ENCODE results near the gene NFAT5.
A peak's percentile ranks its signal among the peaks of the same experiment; 100 is the strongest.
"Not testable (repeated sequence)": the region's sequence is repeated elsewhere in the genome, so short reads cannot be mapped to it uniquely, and the experiment has no call there.

The NFAT5 gene

GRCh38 chr16:69706256-69706974 is 140.6 kb downstream of the NFAT5 start:
- DNase-seq (ENCODE audit: low spot score) = no peak

GRCh38 chr16:69706975-69707340 is 141.2 kb downstream of the NFAT5 start:
- no peak for DNase-seq (ENCODE audit: low spot score)

GRCh38 chr16:69707920-69708683 is 142.3 kb downstream of the NFAT5 start:
- DNase-seq (ENCODE audit: low spot score) = no peak

GRCh38 chr16:69709456-69710084 is 143.8 kb downstream of the NFAT5 start:
- DNase-seq (ENCODE audit: low spot score) = peak; percentile 80

GRCh38 chr16:69711115-69711740 is 145.5 kb downstream of the NFAT5 start:
- DNase-seq (ENCODE audit: low spot score) = no peak

DNA sequence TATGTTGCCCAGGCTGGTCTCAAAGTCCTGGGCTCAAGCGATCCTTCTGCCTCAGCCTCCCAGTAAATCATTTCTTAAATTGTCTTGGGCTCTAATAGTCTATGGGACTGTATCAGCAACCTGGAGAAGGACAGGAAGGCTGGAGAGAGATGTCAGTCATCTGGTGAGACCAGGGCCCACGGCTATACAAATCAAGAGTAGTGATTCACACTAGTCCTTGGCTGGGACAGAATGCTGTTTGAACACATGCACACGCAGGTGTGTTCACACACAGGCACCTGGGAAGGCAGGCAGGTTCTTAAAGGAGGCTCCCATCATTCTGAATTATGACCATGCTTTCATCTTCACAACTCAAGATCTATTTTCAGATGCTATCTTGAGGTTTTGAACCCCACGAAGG is 146.5 kb downstream of the NFAT5 start:
- no peak for DNase-seq (ENCODE audit: low spot score)

- no peak for DNase-seq (ENCODE audit: low spot score)
Observed at GRCh38 chr16:69712914-69713581, 147.3 kb downstream of the NFAT5 start.

- DNase-seq (ENCODE audit: low spot score) = no peak
Observed at GRCh38 chr16:69717066-69717465, 151.3 kb downstream of the NFAT5 start.

DNA sequence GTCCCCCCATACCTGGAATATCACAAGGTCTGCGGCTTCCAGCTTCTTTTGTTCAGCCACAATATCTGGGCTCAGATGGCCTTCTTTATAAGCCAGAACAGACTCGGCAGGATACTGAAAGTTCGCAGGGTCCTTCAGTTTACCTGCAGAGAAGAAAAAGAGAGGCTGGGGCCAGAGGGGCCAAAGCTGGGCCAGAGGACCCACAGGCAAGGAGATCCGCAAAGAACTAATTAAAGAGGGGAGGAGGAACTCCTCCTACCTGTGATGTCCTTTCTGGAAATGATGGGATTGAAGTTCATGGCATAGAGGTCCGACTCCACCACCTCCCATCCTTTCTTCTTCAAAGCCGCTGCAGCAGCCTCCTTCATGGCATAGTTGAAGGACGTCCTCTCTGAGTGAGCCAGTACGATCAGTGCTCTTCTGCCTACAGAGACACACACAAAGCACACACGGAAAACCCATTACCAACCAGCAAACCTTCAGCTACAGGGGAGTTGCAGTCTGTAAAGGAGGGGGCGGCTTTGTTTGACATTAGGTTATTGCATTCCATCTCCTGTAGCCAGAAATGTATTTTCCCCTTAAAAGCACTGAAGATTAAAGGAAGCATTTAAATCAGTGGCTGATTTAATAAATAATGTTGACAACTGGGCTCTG is 152.5 kb downstream of the NFAT5 start:
- no peak for DNase-seq (ENCODE audit: low spot score)

GRCh38 chr16:69720822-69721430 is 155.2 kb downstream of the NFAT5 start:
- no peak for DNase-seq (ENCODE audit: low spot score)

DNA sequence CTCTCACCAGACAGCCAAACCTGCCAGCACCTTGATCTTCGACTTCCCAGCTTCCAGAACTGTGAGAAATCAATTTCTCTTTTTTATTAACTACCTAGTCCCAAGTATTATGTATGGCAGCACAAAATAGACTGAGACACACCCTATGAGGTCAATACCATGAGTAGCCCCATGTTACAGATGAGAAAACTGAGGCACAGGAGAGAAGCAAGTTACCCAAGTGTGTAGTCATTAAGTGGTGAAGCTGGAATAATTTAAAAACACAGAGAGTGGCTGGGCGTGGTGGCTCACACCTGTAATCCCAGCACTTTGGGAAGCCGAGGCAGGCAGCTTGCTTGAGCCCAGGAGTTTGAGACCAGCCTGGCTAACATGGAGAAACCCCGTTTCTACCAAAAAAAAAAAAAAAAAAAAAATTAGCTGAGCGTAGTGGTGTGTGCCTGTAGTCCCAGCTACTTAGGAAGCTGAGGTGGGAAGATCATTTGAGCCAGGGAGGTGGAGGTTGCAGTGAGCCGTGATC is 155.7 kb downstream of the NFAT5 start:
- no peak for DNase-seq (ENCODE audit: low spot score)

DNA sequence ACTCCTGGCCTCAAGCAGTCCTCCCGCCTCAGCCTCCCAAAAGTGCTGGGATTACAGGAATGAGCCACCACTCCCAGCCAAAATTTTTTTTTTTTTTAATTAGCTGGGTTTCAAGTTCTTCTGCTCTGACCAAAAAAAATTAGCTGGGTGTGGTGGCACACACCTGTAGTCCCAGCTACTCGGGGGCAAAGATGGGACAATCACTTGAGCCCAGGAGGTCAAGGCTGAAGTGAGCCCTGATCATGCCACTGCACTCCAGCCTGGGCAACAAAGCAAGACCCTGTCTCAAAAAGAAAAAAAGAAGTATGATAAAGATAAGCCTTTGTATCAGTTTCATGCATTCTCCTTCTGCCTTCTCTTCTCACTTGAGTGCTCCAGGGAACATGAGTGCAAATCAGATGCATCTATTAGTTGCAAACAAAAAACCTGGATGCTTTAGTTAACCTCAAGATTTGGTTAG is 158.7 kb downstream of the NFAT5 start:
- DNase-seq (ENCODE audit: low spot score) = no peak

GRCh38 chr16:69724981-69725479 is 159.3 kb downstream of the NFAT5 start:
- DNase-seq (ENCODE audit: low spot score) = no peak

DNA sequence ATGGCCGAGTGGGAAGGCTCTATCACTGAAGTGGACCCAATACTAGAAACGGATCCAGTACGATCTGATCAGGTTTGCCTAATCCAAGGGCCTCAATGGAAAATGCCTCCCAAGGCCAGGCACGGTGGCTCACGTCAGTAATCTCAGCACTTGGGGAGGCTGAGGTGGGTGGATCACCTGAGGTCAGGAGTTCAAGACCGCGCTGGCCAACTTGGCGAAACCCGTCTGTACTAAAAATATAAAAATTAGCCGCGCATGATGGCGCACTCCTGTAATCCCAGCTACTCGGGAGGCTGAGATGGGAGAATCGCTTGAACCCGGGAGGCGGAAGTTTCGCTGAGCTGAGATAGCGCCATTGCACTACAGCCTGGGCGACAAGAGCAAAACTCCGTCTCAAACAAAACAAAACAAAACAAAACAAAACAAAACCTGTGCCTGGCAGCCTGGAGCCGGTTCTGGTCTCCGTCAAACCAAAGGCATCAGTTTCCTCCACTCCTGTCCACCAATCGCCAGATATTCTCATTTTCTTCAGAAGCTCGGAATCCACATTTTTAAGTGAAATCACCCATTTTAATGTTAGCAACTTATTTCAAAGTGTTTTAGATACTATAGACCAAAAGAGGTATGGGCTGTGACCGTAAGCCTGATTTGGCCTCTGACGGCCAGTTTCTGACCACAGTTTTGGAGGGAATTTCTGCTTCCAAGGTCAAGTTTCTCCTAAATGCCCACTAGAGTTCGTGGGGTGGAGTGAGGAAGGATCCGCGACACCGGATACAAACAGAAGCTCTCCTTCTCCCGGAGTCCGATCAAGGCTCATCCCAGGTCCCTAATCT is 159.9 kb downstream of the NFAT5 start:
- DNase-seq (ENCODE audit: low spot score) = no peak

DNA sequence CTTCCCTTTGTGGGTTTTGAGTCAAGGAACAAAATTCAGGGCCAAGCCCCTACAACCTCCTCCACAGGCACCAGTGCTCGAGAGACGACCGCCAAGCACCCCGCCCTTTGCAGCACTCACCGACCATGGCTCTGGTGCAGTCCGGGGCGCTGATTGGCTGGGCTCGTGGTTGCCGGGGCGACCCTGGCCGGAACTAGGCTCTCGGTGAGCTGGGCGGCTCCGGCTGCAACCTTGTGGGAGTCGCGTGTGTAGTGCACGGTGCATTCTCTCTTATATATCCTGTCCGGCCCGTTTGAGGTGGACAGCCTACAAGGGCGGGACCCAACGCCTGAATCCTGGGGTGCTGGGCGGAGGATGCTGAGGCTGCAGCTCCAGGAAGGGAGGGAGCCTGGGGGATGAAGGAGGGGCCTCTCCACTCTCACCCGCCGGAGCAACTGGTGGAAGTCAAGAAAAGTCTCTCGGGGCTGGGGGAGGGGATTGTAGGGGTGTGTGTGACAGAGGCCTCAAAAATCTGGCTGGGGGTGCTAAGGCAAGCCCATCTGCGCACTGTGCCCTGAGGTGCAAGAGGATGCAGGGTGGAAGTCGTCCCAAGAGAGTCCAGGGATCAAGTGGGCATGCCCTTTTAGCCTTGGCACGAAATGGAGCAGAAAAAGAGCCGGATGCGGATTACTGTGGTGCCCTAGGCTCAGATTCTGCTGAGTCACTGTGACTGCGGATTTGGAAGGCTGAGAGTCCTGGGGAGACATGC is 160.7 kb downstream of the NFAT5 start, which contains the start of gene NQO1:
NQO1 (minus strand) TSS at position 248 of the 748 bp plus-strand sequence; CDS start at position 127, 121 bp downstream.
- peak; percentile 92 for DNase-seq (ENCODE audit: low spot score)

DNA sequence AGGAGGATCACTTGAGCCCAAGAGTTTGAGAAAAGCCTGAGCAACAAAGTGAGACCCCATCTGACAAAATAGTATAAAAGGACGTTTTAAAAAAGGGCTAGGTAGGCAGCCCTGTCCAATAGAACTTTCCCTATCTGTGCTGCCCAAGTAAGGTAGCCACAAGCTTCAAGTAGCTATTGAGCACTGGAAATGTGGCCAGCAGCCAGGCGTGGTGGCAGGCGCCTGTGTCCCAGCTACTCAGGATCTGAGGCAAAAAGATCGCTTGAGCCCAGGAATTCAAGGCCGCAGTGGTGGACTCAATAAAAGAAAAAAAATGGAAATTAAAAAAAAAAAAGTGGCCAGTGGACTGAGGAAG is 162.1 kb downstream of the NFAT5 start:
- DNase-seq (ENCODE audit: low spot score) = no peak

GRCh38 chr16:69729030-69729429 is 163.3 kb downstream of the NFAT5 start:
- not testable (repeated sequence) for DNase-seq (ENCODE audit: low spot score)

DNA sequence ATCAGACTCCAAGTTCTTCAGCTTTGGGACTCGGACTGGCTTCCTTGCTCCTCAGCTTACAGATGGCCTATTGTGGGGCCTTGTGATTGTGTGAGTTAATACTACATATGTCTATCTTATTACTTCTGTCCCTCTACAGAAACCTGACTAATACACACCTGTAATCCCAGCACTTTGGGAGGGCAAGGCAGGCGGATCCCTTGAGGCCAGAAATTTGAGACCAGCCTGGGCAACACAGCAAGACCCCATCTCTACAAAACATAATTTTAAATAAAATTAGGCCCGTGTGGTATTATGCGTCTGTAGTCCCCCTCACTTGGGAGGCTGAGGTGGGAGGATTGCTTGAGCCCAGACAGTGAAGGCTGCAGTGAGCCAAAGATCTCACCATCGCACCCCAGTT is 165.5 kb downstream of the NFAT5 start:
- not testable (repeated sequence) for DNase-seq (ENCODE audit: low spot score)

DNA sequence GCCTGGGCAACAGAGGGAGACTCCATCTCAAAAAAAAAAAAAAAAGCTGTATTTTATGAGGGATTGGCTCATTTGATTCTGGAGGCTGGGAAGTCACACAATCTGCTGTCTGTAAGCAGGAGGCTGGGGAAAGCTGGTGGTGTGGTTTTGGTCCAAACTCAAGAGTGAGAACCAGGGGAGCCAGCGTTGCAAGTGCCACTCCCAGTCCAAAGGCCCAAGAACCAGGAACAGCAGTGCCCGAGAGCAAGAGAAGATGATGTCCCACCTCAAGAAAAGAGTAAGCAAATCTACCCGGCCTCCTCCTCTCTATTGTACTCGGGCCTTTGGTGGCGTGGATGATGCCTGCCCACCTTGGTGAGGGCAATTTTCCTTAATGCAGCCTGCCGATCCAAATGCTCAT is 166.3 kb downstream of the NFAT5 start:
- no peak for DNase-seq (ENCODE audit: low spot score)

Data from NAMALWA (cell line).